Gastrocnemius medialis (tissue), 4 donors: ENCODE measurements around the gene PTPRN2. TPM values are rescaled to one million over a fixed set of nuclear protein-coding genes. Genes with fewer than 3 reads are reported as not detected.
"Not testable (repeated sequence)": the region's sequence is repeated elsewhere in the genome, so short reads cannot be mapped to it uniquely, and the experiment has no call there.

Experiments
- ATAC-seq, 2 donors: fragments of 150-250 bp; one replicate each; pipeline ENCODE4 v1.9.1; 2016
- DNase-seq, 2 donors: peaks; one replicate each; pipeline ENCODE4 v3.0.0-alpha.2; 2019
- H3K27ac ChIP-seq, 4 donors: fragments of 200-600 bp; sonication (generic); 1 replicate in 1 of 4; 2 replicates in 3 of 4; pipeline ENCODE4 v1.5.1; 2016 to 2018; ENCODE audit warnings: mild to moderate bottlenecking in 2 of 4, moderate library complexity in 1 of 4
- H3K27me3 ChIP-seq, 3 donors: fragments of 200-600 bp; sonication (generic) in 2 of 3; 1 replicate in 1 of 3; 2 replicates in 2 of 3; pipeline versions ENCODE4 v1.5.1 to v1.6.0; 2016 to 2019; ENCODE audit warnings: mild to moderate bottlenecking in 1 of 3, moderate library complexity in 1 of 3
- H3K36me3 ChIP-seq, 2 donors: fragments of 200-600 bp; sonication (generic) in 1 of 2; one replicate each; pipeline ENCODE4 v1.5.1; 2017 to 2018
- H3K4me1 ChIP-seq, 2 donors: fragments of 200-600 bp; sonication (generic) in 1 of 2; one replicate each; pipeline ENCODE4 v1.5.1; 2016 to 2017; ENCODE audit warnings: mild to moderate bottlenecking in 2 of 2
- H3K4me3 ChIP-seq, 4 donors: fragments of 200-600 bp; sonication (generic) in 3 of 4; 1 replicate in 1 of 4; 2 replicates in 3 of 4; pipeline ENCODE4 v1.5.1; 2016 to 2019; ENCODE audit warnings: mild to moderate bottlenecking in 2 of 4
- H3K9me3 ChIP-seq, 3 donors: fragments of 200-600 bp; sonication (generic) in 2 of 3; 1 replicate in 1 of 3; 2 replicates in 2 of 3; pipeline ENCODE4 v1.5.1; 2016 to 2019
- POLR2A ChIP-seq, 2 donors: fragments of 450-650 bp; IDR thresholded peaks; one replicate each; pipeline ENCODE4 v1.6.1; 2017; ENCODE audit warnings: antibody characterized with exemption in 2 of 2, mild to moderate bottlenecking in 2 of 2, moderate library complexity in 2 of 2
- in situ Hi-C, 4 donors: fragments of 200-750 bp; cut with MboI; loops; one replicate each; pipeline versions ENCODE4 v1.15.0 to v1.8.0; 2017; ENCODE audit warnings: low sequenced_read_pairs in 4 of 4
- intact Hi-C: fragments of 100-400 bp; cut with DNase I; formaldehyde crosslinking; loops from one replicate; pipeline ENCODE4 v1.15.1; 2023; ENCODE audit warnings: low total_unique reads
- total RNA-seq, 4 donors: library from RNA; depleted of rRNA; stranded (reverse); fragments of >200 nt; gene quantifications; one replicate each; pipeline versions ENCODE4 v1.1.0 to v1.2.3, GENCODE V29; 2016
- TF ChIP-seq, protein P1 (sequence below), 5 experiments: fragments of 450-650 bp in 3 of 5; fragments of 200-600 bp in 2 of 5; sonication (generic) in 2 of 5; IDR thresholded peaks in 4 of 5; conservative IDR thresholded peaks in 1 of 5; 1 replicate in 4 of 5; 2 replicates in 1 of 5; pipeline ENCODE4 v1.5.1; 2016 to 2019; ENCODE audit warnings: antibody characterized with exemption in 5 of 5, mild to moderate bottlenecking in 3 of 5, moderate library complexity in 3 of 5

PTPRN2 gene
- total RNA-seq, 4 donors from 2014 or later, result 0.66 to 0.85 (median 0.81) TPM

DNA sequence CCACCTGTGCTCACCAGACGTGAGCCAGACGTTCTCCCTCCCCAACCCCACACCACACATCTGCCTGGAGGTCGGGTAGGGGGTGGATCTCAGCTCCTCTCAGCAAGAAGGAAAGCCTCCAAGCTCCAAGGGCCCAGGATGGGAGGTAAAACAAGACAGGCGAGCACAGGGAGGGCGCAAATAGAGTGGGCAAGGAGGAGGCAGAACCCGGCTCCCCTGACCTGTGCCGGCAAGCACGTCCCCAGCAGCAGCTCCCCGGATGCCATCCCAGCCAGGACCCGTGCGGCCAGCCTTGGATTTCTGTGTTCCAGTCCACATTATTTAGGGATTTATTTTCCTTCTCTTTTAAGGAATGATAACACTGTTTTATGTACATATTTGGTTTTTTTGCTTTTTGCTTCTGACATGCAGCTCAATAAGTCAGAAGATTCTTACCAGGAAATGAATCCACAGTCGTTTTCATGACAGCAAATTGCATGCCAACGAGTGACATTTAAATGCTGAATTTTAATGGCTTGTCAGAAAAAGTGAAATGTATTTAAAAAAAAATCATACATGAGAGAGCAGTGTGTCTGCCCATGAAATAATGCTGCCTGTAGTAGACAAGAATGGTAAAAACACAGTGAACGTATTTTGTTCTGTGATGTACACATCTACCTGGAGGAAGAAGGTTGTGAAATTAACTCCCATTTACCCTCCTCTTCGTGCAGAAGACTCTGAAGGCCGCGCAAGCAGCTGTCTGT is 276.5 kb downstream of the PTPRN2 start:
- ATAC-seq (no peak), DNase-seq (no peak)
- Histone ChIP-seq H3K27me3 (peaks cover 0 to 3% (median 0%) of the 10 kb centered on the region in 3 donors), H3K27ac (no peak overlapping the region), H3K4me1 (no peaks in the 10 kb centered on the region), H3K9me3 (no peaks in the 10 kb centered on the region), H3K36me3 (no peaks in the 10 kb centered on the region), H3K4me3 (no peak overlapping the region)
- intact Hi-C loops, result no loop called here
- in situ Hi-C loops, result no loop called here
- TF ChIP-seq, protein P1, sequence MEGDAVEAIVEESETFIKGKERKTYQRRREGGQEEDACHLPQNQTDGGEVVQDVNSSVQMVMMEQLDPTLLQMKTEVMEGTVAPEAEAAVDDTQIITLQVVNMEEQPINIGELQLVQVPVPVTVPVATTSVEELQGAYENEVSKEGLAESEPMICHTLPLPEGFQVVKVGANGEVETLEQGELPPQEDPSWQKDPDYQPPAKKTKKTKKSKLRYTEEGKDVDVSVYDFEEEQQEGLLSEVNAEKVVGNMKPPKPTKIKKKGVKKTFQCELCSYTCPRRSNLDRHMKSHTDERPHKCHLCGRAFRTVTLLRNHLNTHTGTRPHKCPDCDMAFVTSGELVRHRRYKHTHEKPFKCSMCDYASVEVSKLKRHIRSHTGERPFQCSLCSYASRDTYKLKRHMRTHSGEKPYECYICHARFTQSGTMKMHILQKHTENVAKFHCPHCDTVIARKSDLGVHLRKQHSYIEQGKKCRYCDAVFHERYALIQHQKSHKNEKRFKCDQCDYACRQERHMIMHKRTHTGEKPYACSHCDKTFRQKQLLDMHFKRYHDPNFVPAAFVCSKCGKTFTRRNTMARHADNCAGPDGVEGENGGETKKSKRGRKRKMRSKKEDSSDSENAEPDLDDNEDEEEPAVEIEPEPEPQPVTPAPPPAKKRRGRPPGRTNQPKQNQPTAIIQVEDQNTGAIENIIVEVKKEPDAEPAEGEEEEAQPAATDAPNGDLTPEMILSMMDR (IDR thresholded peaks at IDR 0.05 in 4 of 5, conservative IDR thresholded peaks at IDR 0.05 in 1 of 5), result no peak
- TF ChIP-seq POLR2A (IDR thresholded peaks at IDR 0.05), result no peak

DNA sequence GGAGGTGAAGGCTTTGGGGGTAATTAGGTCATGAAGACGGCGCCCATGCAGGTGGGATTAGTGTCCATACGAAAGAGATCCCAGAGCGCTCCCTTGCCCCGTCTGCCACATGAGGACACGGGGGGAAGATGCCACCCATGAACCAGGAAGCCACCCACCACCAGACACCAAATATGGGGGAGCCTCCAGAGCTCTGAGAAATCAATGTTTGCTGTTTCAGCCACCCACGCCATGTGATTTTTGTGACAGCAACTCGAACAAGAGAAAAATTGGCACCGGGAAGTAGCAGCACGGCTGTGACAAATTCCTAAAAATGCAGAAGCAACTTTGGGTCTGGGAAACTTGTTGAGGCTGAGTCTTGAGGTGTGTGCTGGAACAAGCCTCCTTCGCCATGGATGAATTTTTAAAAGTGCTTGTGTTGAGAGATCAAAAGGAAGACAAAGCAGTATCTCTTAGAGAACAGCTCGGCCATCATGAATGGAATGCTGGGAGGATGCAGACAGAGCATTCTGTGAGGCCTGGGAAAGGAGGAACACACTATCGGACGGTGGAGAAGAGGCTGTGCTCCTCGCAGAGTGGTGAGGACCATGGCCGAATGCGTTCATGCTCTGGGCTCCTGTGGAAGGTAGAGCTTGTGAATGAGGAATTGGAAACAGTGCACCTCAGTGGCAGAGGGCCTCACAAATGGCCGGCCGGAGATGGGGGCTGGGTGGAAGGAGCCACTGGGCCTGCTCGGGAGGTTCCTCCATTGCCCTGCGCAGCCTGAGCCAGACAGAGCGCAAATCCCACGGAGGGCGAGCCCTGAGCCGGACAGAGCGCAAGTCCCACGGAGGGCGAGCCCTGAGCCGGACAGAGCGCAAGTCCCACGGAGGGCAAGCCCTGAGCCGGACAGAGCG is 277.5 kb downstream of the PTPRN2 start:
- no peak overlapping the region for H3K27ac ChIP-seq
- peaks cover 0 to 3% (median 0%) of the 10 kb centered on the region in 3 donors for H3K27me3 ChIP-seq
- intact Hi-C loops, result no loop called here
- no peak overlapping the region for H3K4me3 ChIP-seq
- TF ChIP-seq, protein P1 (IDR thresholded peaks at IDR 0.05 in 4 of 5, conservative IDR thresholded peaks at IDR 0.05 in 1 of 5), result no peak
- TF ChIP-seq POLR2A (IDR thresholded peaks at IDR 0.05), result no peak
- H3K9me3 ChIP-seq, result no peaks in the 10 kb centered on the region
- H3K36me3 ChIP-seq, result no peaks in the 10 kb centered on the region
- no peaks in the 10 kb centered on the region for H3K4me1 ChIP-seq
- in situ Hi-C loops, result no loop called here
- no peak for ATAC-seq
- DNase-seq, result no peak

DNA sequence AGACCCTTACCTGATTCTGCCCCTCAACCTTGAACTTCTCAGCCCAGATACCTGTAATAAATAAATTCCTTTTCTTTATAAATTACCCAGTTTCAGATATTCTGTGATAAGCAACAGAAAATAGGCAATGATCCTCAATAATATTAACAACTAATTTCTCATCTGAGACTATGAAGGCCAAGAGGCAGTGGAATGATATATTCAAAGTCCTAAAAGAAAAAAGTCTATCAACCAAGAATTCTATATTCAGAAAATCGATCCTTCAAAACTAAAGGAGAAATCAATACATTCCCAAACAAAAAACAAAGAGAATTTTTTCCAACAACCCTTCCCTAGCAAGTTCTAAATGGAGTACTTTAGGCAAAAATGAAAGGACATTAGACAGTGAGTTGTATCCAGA is 279.6 kb downstream of the PTPRN2 start:
- in situ Hi-C loops, result no loop called here
- no peak overlapping the region for H3K4me3 ChIP-seq
- ATAC-seq (no peak), DNase-seq (no peak)
- H3K4me1 ChIP-seq, result no peaks in the 10 kb centered on the region
- no peak overlapping the region for H3K27ac ChIP-seq
- no peaks in the 10 kb centered on the region for H3K36me3 ChIP-seq
- no peak for TF ChIP-seq POLR2A (IDR thresholded peaks at IDR 0.05)
- TF ChIP-seq, protein P1 (IDR thresholded peaks at IDR 0.05 in 4 of 5, conservative IDR thresholded peaks at IDR 0.05 in 1 of 5), result no peak
- peaks cover 0 to 3% (median 0%) of the 10 kb centered on the region in 3 donors for H3K27me3 ChIP-seq
- intact Hi-C loops, result no loop called here
- no peaks in the 10 kb centered on the region for H3K9me3 ChIP-seq

DNA sequence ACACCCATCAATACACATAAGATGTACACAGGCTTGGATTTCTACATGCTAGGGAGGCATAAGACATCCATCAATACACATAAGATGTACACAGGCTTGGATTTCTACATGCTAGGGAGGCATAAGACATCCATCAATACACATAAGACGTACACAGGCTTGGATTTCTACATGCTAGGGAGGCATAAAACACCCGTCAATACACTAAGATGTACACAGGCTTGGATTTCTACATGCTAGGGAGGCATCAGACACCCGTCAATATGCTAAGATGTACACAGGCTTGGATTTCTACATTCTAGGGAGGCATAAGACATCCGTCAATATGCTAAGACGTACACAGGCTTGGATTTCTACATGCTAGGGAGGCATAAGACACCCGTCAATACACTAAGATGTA is 283.6 kb downstream of the PTPRN2 start:
- H3K9me3 ChIP-seq, H3K27me3 ChIP-seq, H3K27ac ChIP-seq, H3K36me3 ChIP-seq, H3K4me3 ChIP-seq, in situ Hi-C loops, H3K4me1 ChIP-seq, DNase-seq, intact Hi-C loops, ATAC-seq: not testable (repeated sequence)

DNA sequence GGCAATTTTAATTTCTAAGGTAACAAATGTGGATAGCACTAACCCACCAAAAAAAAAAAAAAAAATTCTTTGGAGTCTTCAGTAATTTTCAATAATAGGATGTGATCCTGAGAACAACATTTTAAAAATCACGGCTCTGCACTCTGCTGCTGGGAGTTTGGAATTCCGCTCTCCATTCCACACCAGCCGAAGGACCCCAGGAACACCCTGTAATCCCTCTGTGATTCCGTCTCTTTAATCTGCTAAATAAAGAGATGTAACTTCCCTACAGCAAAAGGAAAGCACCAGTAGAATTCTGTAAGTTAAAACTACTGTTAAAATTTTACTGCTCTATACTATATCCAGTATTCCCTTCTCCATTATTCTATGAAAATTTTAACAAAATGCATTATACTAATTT is 284.5 kb downstream of the PTPRN2 start:
- H3K27ac ChIP-seq, result no peak overlapping the region
- DNase-seq (no peak), ATAC-seq (no peak)
- H3K27me3 ChIP-seq, result peaks cover 0 to under 1% (median 0%) of the 10 kb centered on the region in 3 donors
- no peaks in the 10 kb centered on the region for H3K4me1 ChIP-seq
- in situ Hi-C loops, result no loop called here
- TF ChIP-seq, protein P1 (IDR thresholded peaks at IDR 0.05 in 4 of 5, conservative IDR thresholded peaks at IDR 0.05 in 1 of 5), result no peak
- no peak for TF ChIP-seq POLR2A (IDR thresholded peaks at IDR 0.05)
- no peaks in the 10 kb centered on the region for H3K36me3 ChIP-seq
- no peaks in the 10 kb centered on the region for H3K9me3 ChIP-seq
- intact Hi-C loops, result no loop called here
- H3K4me3 ChIP-seq, result no peak overlapping the region
